Prostate gland (tissue), 2 donors: ENCODE data around the gene RUNX2.

Source experiments
- POLR2A ChIP-seq: fragments of 450-650 bp; IDR thresholded peaks from one replicate; pipeline ENCODE4 v1.6.1; 2016; ENCODE audit warnings: antibody characterized with exemption, mild to moderate bottlenecking
- TF ChIP-seq, protein P1 (sequence below), 4 experiments: fragments of 200-600 bp in 2 of 4; fragments of 450-650 bp in 2 of 4; sonication (generic) in 2 of 4; IDR thresholded peaks; 1 replicate in 3 of 4; 2 replicates in 1 of 4; pipeline ENCODE4 v1.5.1; 2016 to 2019; ENCODE audit warnings: antibody characterized with exemption in 4 of 4, mild to moderate bottlenecking in 2 of 4, moderate library complexity in 2 of 4

DNA sequence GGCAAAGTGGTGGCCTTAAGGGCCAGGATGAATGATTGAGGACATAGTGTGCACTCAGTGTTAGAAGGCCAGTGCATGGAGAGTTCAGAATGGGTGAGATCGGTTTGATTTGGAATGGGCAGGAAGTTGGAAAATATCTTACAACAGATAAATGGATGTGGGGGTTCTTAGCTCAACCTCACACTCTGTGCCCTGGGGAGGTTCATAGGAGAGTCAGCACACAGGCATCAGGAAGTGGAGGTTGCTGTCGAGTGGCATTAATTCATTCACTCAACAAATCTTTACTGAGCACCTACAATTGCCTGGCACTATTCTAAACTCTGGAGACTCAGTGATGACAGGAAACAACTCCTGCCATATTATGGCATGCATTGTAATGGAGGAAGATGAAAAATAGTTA, 363.3 kb downstream of the RUNX2 start:
- TF ChIP-seq, protein P1, sequence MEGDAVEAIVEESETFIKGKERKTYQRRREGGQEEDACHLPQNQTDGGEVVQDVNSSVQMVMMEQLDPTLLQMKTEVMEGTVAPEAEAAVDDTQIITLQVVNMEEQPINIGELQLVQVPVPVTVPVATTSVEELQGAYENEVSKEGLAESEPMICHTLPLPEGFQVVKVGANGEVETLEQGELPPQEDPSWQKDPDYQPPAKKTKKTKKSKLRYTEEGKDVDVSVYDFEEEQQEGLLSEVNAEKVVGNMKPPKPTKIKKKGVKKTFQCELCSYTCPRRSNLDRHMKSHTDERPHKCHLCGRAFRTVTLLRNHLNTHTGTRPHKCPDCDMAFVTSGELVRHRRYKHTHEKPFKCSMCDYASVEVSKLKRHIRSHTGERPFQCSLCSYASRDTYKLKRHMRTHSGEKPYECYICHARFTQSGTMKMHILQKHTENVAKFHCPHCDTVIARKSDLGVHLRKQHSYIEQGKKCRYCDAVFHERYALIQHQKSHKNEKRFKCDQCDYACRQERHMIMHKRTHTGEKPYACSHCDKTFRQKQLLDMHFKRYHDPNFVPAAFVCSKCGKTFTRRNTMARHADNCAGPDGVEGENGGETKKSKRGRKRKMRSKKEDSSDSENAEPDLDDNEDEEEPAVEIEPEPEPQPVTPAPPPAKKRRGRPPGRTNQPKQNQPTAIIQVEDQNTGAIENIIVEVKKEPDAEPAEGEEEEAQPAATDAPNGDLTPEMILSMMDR (IDR thresholded peaks at IDR 0.05): no peak
- TF ChIP-seq POLR2A: no peak
